ENCODE data around the gene DAAM2.

DAAM2 gene

DNA sequence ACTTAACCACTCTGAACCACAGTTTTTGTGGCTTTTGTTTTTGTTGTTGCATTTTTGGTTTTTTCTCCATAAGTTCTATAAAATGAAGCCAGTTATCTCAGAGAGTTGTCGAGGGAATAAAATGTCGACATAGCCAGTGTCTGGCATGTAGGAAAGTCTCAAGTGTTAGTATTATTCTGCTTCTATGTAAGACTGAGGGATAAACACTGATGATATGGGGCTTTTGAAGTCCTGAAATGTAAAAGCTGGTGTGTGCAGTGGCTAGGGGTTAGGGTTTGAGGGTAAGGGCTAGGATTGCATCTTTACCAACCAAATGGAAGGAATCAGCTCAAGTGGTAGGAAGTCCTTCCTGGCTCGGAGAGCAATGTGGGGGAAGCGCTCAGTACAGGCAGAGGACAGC, 59.2 kb downstream of the DAAM2 start:
- Histone ChIP-seq H3K4me3 (ENCODE audit: insufficient read length, low read depth) (no peak overlapping the region), H3K27me3 (ENCODE audit: insufficient read depth, insufficient read length) (no peaks in the 10 kb centered on the region), H3K4me1 (ENCODE audit: insufficient read depth, insufficient read length) (peaks cover 2% of the 10 kb centered on the region), H3K36me3 (ENCODE audit: insufficient read depth, insufficient read length, low read length) (peaks cover 4% of the 10 kb centered on the region), H3K9me3 (ENCODE audit: insufficient read depth, low read length) (no peaks in the 10 kb centered on the region), H3K9ac (ENCODE audit: insufficient read length, low read depth) (no peak overlapping the region)
- DNase-seq (ENCODE audit: low read depth, low spot score), result no peak
- TF ChIP-seq ZNF274 (IDR thresholded peaks at IDR 0.05; ENCODE audit: low read depth, low read length) (no peak), SUZ12 (IDR thresholded peaks at IDR 0.05; ENCODE audit: extremely low read depth, insufficient read depth, insufficient read length) (no peak), YY1 (IDR thresholded peaks at IDR 0.05; ENCODE audit: insufficient read depth, insufficient read length) (no peak)

DNA sequence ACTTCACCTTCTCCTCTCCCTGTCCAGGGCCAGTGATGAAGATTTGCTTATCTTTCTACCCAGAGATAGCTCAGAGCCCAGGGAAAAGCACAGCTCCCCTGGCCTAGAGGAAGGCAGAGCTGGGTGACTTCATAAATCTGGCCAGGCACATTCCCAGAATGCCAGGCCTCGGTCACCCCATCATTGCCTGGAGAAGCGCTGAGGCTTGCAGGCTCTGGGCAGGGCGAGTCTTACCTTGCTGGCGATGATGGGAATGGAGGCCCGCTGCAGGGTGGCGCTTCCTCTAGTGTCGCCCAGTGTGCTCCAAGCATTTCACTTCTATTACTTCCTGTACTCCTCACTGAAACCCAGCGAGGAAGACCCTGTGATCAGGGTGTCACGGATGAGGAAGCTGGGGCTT, 60.1 kb downstream of the DAAM2 start:
- TF ChIP-seq ZNF274 (IDR thresholded peaks at IDR 0.05; ENCODE audit: low read depth, low read length) (no peak), YY1 (IDR thresholded peaks at IDR 0.05; ENCODE audit: insufficient read depth, insufficient read length) (no peak), SUZ12 (IDR thresholded peaks at IDR 0.05; ENCODE audit: extremely low read depth, insufficient read depth, insufficient read length) (no peak)
- H3K9me3 ChIP-seq (ENCODE audit: insufficient read depth, low read length), result no peaks in the 10 kb centered on the region
- no peaks in the 10 kb centered on the region for H3K27me3 ChIP-seq (ENCODE audit: insufficient read depth, insufficient read length)
- H3K4me3 ChIP-seq (ENCODE audit: insufficient read length, low read depth), result no peak overlapping the region
- peaks cover 12% of the 10 kb centered on the region for H3K36me3 ChIP-seq (ENCODE audit: insufficient read depth, insufficient read length, low read length)
- no peak for DNase-seq (ENCODE audit: low read depth, low spot score)
- no peak overlapping the region for H3K9ac ChIP-seq (ENCODE audit: insufficient read length, low read depth)
- no peaks in the 10 kb centered on the region for H3K4me1 ChIP-seq (ENCODE audit: insufficient read depth, insufficient read length)

DNA sequence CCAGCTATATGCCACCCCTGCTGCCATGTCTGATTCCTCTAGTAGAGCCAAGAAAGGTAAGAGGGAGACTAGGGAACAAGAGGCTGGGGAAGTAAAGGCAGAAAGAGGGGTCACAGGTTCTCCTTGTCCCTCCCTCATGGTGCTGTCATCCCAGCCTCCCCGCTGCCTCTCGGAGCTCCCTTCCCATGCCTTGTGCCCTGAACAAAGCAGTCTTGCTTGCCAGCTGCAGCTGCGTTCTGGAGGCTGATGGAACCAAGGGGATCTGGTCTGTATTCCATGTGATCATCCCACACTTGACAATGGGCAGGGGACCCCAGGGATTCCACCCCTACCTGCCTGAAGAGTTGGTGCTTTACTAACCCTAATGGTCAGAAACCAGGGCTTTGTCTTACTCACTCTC, 61.4 kb downstream of the DAAM2 start:
- Histone ChIP-seq H3K9ac (ENCODE audit: insufficient read length, low read depth) (no peak overlapping the region), H3K4me3 (ENCODE audit: insufficient read length, low read depth) (no peak overlapping the region), H3K4me1 (ENCODE audit: insufficient read depth, insufficient read length) (no peaks in the 10 kb centered on the region), H3K27me3 (ENCODE audit: insufficient read depth, insufficient read length) (no peaks in the 10 kb centered on the region), H3K9me3 (ENCODE audit: insufficient read depth, low read length) (no peaks in the 10 kb centered on the region), H3K36me3 (ENCODE audit: insufficient read depth, insufficient read length, low read length) (peaks cover 21% of the 10 kb centered on the region)
- TF ChIP-seq ZNF274 (IDR thresholded peaks at IDR 0.05; ENCODE audit: low read depth, low read length) (no peak), SUZ12 (IDR thresholded peaks at IDR 0.05; ENCODE audit: extremely low read depth, insufficient read depth, insufficient read length) (no peak), YY1 (IDR thresholded peaks at IDR 0.05; ENCODE audit: insufficient read depth, insufficient read length) (no peak)
- no peak for DNase-seq (ENCODE audit: low read depth, low spot score)

DNA sequence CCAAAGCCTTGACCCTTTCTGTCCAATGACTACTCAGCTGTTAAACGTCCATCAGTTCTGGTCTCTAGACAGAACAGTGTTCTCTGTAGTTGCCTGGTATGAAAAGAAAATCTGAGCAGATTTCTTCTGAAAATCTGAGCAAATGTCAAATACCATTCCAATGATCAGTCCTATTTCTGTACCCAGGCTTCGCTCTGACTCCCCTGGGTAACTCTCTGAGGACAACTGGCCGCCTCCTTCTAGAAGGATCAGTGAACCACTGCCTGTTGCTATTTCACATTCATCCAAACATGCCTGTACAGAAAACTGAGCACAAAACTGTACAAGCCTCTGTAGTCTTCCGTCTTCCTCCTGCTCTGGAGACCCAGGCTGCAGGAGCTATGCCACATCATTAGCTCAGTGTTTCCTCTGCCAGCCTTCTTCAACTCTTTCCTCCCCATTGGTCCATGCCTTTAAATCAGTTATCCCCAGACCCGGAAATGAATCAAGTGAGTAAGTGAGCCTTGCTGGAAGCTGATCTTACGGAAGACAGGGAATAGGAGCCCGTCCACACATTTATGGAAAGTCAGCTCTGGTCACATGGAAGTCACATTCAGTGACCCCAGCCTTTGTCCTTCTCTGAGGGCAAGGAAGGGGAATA, 63.3 kb downstream of the DAAM2 start:
- no peaks in the 10 kb centered on the region for H3K4me1 ChIP-seq (ENCODE audit: insufficient read depth, insufficient read length)
- TF ChIP-seq SUZ12 (IDR thresholded peaks at IDR 0.05; ENCODE audit: extremely low read depth, insufficient read depth, insufficient read length), result no peak
- TF ChIP-seq YY1 (IDR thresholded peaks at IDR 0.05; ENCODE audit: insufficient read depth, insufficient read length), result no peak
- no peak for TF ChIP-seq ZNF274 (IDR thresholded peaks at IDR 0.05; ENCODE audit: low read depth, low read length)
- no peak for DNase-seq (ENCODE audit: low read depth, low spot score)
- peaks cover 21% of the 10 kb centered on the region for H3K36me3 ChIP-seq (ENCODE audit: insufficient read depth, insufficient read length, low read length)
- H3K9ac ChIP-seq (ENCODE audit: insufficient read length, low read depth), result no peak overlapping the region
- no peaks in the 10 kb centered on the region for H3K27me3 ChIP-seq (ENCODE audit: insufficient read depth, insufficient read length)
- H3K4me3 ChIP-seq (ENCODE audit: insufficient read length, low read depth), result no peak overlapping the region
- H3K9me3 ChIP-seq (ENCODE audit: insufficient read depth, low read length), result no peaks in the 10 kb centered on the region

DNA sequence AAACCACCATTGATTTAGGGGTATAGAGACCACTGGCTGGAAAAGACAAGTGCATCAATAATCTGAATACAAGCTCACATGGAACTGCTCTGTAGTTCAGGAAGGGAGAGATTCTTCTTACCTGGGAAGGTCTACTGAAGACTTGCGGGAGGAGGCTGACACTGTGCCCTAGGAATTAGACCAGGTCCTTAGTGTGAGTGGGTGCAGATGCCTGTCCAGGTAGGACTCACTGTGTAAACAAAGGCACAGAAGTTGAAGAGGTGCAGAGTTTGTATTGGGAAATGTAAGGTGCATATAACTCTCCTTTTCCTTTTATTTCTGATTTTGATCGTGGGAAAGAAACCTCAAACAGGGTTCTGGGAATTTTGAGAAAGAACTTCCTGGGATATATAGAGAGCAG, 66.8 kb downstream of the DAAM2 start:
- peaks cover 28% of the 10 kb centered on the region for H3K36me3 ChIP-seq (ENCODE audit: insufficient read depth, insufficient read length, low read length)
- H3K27me3 ChIP-seq (ENCODE audit: insufficient read depth, insufficient read length), result no peaks in the 10 kb centered on the region
- H3K9ac ChIP-seq (ENCODE audit: insufficient read length, low read depth), result no peak overlapping the region
- DNase-seq (ENCODE audit: low read depth, low spot score), result no peak
- H3K4me3 ChIP-seq (ENCODE audit: insufficient read length, low read depth), result no peak overlapping the region
- TF ChIP-seq YY1 (IDR thresholded peaks at IDR 0.05; ENCODE audit: insufficient read depth, insufficient read length), result no peak
- no peak for TF ChIP-seq ZNF274 (IDR thresholded peaks at IDR 0.05; ENCODE audit: low read depth, low read length)
- TF ChIP-seq SUZ12 (IDR thresholded peaks at IDR 0.05; ENCODE audit: extremely low read depth, insufficient read depth, insufficient read length), result no peak
- no peaks in the 10 kb centered on the region for H3K9me3 ChIP-seq (ENCODE audit: insufficient read depth, low read length)
- no peaks in the 10 kb centered on the region for H3K4me1 ChIP-seq (ENCODE audit: insufficient read depth, insufficient read length)

DNA sequence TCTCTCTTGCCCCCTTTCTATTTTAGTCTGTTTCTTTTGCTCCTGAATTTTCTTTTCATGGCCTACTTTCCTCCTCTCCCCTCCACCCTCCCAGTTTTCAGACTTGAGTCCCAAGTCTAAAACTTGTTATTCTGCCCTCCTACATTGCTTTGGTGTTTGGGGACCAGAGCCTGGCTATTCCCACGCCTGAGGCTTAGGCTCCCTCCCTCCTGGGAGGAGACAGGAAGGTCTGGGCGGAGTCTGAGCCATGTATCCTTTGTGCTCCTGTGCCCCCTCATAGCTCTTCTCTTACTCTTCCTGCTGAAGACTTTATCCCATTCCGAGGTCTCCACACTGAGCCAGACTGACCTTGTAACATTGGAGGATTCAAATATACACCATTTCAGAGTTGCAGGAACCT, 69.5 kb downstream of the DAAM2 start:
- H3K9ac ChIP-seq (ENCODE audit: insufficient read length, low read depth), result no peak overlapping the region
- H3K9me3 ChIP-seq (ENCODE audit: insufficient read depth, low read length), result no peaks in the 10 kb centered on the region
- H3K27me3 ChIP-seq (ENCODE audit: insufficient read depth, insufficient read length), result no peaks in the 10 kb centered on the region
- TF ChIP-seq ZNF274 (IDR thresholded peaks at IDR 0.05; ENCODE audit: low read depth, low read length), result no peak
- DNase-seq (ENCODE audit: low read depth, low spot score), result no peak
- H3K4me3 ChIP-seq (ENCODE audit: insufficient read length, low read depth), result no peak overlapping the region
- H3K36me3 ChIP-seq (ENCODE audit: insufficient read depth, insufficient read length, low read length), result peaks cover 27% of the 10 kb centered on the region
- no peaks in the 10 kb centered on the region for H3K4me1 ChIP-seq (ENCODE audit: insufficient read depth, insufficient read length)

DNA sequence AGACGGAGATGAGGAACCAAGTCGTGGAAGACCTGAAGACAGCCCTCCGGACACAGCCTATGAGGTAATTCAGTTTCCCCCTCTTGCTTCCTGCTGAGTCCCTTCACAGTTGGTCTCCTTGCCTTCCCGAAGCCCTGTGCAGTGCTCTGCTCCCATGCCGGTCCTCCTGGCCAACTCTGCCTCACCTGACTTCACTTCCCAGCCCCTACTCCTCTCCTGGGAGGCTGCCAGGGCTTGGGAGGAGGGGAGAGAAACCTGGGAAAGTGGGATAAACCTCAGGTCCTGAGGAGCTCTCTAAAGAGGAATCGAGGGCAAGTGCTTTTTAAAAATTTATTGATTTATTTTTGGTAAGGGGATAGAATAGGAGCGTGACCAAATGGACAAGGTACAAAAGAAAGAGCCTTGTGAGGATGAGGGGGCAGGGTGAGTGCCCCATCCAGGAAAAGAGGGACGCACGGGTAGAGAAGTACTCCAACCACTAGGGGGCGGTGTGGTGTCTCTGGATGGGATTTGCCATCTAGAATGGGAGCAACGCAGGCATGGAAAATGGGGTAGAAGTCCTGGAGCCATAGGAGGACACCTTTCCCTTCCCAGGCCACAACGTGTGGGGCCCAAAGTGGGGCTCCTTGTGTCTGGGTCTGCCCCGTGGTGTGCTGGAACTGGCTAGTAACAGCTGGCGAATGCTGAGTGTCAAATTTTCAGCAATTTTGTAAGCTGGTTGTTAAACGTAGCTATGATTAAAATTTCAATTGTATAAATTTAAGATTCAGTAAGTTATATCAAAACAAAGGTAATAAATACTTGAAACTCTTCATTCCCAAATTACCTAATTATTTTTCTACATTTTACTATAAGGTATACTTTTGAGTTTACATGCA, 73.1 kb downstream of the DAAM2 start:
- H3K27me3 ChIP-seq (ENCODE audit: insufficient read depth, insufficient read length), result no peaks in the 10 kb centered on the region
- peak; percentile 47 for DNase-seq (ENCODE audit: low read depth, low spot score)
- peaks cover 33% of the 10 kb centered on the region for H3K36me3 ChIP-seq (ENCODE audit: insufficient read depth, insufficient read length, low read length)
- no peak for TF ChIP-seq YY1 (IDR thresholded peaks at IDR 0.05; ENCODE audit: insufficient read depth, insufficient read length)
- TF ChIP-seq ZNF274 (IDR thresholded peaks at IDR 0.05; ENCODE audit: low read depth, low read length), result no peak
- TF ChIP-seq SUZ12 (IDR thresholded peaks at IDR 0.05; ENCODE audit: extremely low read depth, insufficient read depth, insufficient read length), result no peak
- H3K9me3 ChIP-seq (ENCODE audit: insufficient read depth, low read length), result no peaks in the 10 kb centered on the region
- H3K4me3 ChIP-seq (ENCODE audit: insufficient read length, low read depth), result no peak overlapping the region
- H3K9ac ChIP-seq (ENCODE audit: insufficient read length, low read depth), result no peak overlapping the region
- no peaks in the 10 kb centered on the region for H3K4me1 ChIP-seq (ENCODE audit: insufficient read depth, insufficient read length)

Measured in NT2/D1 (cell line).